DMS 273 treated with DMSO at 0.1 percent for 48 hours (cell line): Measurements from ENCODE around the gene RNPEP.

ENCODE experiments used
- DNase-seq: peaks from one replicate; lab custom pipeline; 2025; lab: John Stamatoyannopoulos, UW

The RNPEP gene

GRCh38 chr1:202010180-202011015 is 27.9 kb downstream of the RNPEP start, which contains the start of gene ELF3:
Gene ELF3 (plus strand): TSS chr1:202010587. CDS start chr1:202011137, 550 bp downstream.
- no peak for DNase-seq

GRCh38 chr1:202011994-202012393 is 29.5 kb downstream of the RNPEP start:
- no peak for DNase-seq

- no peak for DNase-seq
Observed at GRCh38 chr1:202012544-202013478, 30.4 kb downstream of the RNPEP start.

- DNase-seq = no peak
Observed at GRCh38 chr1:202013603-202014002, 31.2 kb downstream of the RNPEP start.

DNA sequence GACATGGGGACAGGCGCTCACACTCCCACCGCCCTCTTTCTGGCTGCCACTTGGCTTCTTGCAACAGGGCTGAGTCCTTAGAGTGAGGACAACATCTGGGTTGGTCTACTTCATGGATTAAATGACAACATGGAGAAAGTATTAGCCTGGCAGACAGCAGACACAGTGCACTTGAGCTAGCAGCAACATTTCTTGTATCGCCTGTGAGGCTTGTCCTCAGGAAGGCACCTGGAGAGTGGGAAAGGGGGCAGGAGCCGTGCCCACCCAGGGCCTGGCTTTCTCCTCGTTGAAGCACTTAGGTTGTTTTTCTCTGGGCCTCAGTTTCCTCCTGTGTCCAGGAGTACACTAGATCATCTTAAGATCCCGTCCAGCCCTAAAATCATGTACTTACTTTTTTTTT is 31.6 kb downstream of the RNPEP start:
- DNase-seq = no peak

DNA sequence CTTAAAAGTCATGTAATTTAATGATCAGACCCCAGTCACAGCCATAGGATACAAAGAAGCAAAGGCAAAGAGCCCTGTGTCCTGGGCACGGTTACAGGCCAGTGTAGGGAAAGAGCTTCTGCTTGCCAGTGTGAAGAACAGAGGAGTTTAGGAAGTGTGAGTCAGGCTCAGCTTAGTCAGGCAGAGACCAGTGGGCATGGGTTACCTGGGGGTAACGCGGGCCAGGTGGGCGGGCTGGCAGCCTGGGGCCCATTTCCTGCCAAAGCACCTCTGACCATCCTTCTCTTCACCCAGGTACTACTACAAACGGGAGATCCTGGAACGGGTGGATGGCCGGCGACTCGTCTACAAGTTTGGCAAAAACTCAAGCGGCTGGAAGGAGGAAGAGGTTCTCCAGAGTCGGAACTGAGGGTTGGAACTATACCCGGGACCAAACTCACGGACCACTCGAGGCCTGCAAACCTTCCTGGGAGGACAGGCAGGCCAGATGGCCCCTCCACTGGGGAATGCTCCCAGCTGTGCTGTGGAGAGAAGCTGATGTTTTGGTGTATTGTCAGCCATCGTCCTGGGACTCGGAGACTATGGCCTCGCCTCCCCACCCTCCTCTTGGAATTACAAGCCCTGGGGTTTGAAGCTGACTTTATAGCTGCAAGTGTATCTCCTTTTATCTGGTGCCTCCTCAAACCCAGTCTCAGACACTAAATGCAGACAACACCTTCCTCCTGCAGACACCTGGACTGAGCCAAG is 32.6 kb downstream of the RNPEP start:
- no peak for DNase-seq

- no peak for DNase-seq
Observed at GRCh38 chr1:202015662-202015937, 33.2 kb downstream of the RNPEP start.

DNA sequence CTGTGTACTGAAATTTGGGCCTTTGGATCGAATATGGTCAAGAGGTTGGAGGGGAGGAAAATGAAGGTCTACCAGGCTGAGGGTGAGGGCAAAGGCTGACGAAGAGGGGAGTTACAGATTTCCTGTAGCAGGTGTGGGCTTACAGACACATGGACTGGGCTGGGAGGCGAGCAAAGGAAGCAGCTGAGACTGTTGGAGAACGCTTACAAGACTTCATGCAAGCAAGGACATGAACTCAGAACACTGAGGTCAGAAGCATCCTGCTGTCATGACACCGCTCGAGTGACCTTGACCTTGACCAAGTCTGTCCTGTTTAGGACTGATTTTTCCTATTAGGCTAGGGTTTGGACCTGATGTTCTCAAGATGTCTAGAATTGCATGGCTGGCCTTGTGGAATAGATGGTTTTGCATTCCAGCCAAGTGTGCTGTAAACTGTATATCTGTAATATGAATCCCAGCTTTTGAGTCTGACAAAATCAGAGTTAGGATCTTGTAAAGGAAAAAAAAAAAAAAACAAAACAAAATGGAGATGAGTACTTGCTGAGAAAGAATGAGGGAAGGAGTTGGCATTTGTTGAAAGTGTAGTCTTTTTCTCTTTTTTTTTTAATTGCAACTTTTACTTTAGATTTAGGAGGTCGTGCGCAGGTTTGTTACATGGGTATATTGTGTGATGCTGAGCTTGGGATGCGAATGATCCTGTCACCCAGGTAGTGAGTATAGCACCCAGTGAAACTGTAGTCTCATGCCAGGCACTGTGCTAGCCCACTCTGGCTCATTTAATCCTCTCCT is 33.8 kb downstream of the RNPEP start:
- no peak for DNase-seq

- no peak for DNase-seq
Observed at GRCh38 chr1:202016811-202017748, 34.6 kb downstream of the RNPEP start.

- no peak for DNase-seq
Observed at GRCh38 chr1:202017749-202018467, 35.5 kb downstream of the RNPEP start.

DNA sequence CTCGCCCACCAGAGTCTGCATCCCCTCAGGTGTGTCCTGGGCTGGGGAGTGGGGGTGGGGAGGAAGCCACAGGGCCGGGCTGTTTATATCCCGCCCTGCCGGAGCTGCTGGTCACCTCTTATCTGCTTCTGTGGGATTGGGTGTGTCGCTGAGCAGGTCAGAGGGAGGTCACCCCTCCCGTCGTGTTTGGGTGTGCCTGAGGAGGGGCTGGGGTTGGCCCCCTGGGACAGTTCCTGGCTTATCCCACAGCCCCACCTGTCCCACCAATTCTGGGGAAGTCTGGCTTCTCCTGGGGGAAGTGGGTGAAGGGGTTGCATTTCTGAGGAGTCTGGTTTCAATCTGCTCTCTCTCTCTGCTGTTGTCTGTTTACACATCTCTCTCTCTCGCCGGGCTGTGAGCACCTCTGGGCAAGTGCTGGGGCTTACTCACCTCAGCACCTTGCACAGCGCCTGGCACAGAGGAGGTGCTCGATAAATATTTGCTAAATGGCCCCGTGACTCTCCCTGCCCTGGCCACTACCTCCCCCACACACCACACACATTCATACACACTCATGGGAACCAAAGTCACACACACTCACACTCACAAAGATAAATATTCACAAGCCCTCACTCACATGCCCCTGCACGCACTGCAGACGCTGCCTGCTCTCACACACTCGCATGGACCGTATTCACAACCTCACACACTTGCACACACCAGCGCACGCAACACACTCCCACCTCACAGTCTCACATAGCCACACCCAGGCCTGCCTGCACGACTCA is 36.2 kb downstream of the RNPEP start:
- DNase-seq = no peak

DNA sequence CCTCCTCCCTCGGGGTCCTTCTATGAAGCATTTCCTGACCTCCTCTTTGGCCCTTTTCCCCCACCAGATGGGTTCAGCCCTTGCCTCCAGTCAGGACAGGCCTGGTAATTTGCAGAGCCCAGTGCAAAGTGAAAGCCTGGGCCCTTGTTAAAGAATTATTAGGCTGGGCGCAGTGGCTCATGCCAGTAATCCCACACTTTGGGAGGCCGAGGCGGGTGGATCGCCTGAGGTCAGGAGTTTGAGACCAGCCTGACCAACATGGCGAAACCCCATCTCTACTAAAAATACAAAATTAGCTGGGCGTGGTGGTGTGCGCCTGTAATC is 36.7 kb downstream of the RNPEP start:
- DNase-seq = peak; percentile 47

GRCh38 chr1:202023001-202023433 is 40.6 kb downstream of the RNPEP start:
- peak; percentile 11 for DNase-seq

GRCh38 chr1:202029171-202029665 is 46.8 kb downstream of the RNPEP start:
- DNase-seq = no peak

DNA sequence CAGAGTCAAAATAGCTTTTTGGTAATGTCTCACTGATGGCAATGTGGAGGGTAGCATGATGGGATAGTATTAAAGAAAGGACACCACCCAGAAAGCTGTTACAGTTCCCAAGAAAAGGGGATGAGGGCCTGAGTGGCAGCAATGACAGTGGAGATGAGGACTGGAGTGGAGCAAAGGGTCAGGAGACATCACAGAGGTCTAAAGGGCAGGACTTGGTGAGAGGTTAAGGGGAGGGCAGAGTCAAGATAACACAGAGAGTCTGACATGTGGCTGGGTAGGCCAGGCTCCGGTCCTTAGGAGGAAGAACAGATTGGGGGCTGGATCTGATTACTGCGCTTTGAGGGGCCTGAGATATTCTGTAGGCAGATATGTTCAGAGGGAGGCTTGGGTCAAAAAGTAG is 47.3 kb downstream of the RNPEP start:
- no peak for DNase-seq

GRCh38 chr1:202031796-202032195 is 49.3 kb downstream of the RNPEP start:
- DNase-seq = no peak

DNA sequence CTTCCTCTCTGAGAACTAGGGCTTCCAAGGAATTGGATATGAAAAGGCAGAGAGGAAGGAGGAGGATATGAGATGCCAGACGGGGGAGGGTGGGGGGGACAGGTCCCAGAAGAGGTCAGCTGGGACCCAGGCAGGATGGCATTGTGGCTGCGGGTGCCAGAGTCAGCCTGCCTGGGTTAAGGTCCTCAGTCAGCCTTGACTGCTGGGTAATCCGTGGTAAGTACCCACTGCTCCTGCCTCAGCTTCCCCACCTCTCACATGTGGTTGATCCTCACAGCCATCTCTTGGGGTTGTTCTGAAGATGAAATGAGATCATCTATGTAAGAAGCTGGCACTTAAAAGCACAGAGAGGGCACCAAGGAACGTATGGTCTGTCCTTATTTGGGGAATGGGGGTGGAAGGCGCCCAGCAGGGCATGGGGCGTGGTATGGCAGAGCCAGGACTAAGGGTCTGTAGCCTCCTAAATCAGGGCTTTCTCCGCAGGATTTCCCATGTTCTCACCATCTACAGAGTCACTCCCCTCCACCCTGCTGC is 51.8 kb downstream of the RNPEP start:
- no peak for DNase-seq

DNA sequence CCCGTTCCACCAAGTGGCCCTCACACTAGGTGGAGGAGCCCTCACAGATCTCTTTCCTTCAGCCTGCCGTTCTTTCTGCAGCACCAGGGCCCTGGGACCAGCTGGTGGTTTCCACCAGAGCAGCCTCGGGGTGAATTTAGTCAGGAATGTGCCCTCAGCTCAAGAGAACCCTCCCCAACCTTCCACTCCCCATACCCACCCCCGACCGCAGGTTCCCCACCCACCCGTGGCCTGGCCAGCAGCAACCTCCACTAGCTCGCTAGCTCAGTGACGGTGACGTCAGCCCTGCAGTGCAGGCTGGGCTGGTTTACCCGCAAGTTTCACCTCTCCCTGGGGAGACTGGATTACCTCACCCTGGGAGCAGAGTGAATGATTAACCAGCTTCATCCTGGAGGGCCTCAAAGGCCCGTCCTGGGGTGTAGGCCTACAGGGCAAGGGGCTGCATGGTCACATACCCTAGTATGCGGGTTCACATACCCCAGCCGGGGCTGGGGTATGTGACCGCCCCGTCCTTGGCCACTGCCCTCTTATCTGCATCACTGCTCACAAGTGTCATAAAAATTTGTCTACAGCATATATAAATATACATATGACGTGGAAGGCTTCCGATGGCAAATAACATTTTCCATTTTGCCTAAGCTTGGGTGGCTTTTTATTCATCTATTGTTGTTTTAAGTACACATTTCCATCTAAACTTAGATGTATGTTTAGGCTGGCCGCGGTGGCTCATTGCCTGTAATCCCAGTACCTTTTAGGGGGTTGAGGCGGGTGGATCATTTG is 52.4 kb downstream of the RNPEP start:
- DNase-seq = no peak
